ENCODE data around the gene KCNH8.
"Not testable (repeated sequence)": the region's sequence is repeated elsewhere in the genome, so short reads cannot be mapped to it uniquely, and the experiment has no call there.

KCNH8 gene

DNA sequence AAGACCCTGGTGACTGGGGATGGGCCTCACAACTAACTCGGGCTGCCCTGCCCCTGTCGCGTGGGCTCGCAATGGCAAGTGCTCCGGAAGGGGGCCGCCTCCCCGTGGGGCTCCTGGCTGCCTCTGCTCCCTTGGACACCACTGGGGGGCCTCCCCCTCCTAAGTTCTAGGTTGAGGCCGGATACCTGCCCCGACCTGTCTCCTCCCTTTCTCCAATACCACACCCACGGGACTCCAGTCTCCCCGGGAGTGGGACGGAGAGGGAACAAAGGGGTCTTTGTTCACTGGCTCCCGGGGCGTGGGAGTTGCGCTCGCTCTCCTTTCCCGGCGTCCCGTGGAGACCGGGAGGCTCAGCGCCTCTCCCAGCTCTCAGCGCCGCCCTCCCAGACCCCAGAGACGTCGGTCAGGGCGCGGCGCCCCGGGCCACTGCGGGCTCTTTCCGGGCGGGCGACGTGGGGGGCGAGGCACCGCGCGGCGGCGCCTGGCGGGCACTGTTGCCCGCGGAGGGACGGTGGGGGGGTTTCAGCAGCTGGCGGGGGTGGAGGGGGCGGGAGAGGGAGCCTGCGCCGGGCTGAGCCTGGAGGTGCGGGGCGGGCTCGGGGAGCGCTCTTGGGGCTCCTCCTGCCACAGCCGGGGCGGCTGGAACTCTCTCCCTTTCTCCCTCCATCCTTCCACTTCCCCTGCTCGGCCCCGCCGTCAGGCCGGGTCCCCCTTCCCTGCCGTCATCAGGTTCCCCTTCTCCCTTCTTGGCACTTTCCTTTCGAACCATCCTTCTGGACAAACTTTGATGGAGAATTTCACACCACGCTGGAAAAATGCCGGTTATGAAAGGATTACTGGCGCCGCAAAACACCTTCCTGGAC is at the start of gene KCNH8:
Gene KCNH8, plus strand, starts transcription at position 606 of the 863 bp plus-strand sequence. Its CDS starts 210 bp downstream, at position 816.
- DNase-seq (ENCODE audit: low spot score), result peak; percentile 85

- not testable (repeated sequence) for DNase-seq (ENCODE audit: low spot score)
These were observed 45.5 kb upstream of the KCNH8 start for GRCh38 chr3:19102654-19103290.

DNA sequence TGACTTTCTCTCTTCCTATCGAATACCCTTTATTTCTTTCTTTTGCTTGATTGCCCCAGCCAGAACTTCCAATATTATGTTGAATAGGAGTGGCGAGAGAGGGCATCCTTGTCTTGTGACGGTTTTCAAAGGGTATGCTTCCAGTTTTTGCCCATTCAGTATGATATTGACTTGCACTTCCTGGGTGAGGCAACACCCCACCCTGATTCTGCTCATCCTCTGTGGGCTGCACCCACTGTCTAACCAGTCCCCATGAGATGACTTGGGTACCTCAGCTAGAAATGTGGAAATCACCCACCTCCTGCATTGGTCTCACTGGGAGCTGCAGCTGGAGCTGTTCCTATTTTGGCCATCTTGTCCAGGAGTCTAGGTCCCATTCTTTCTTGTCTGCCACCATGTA is 44.8 kb upstream of the KCNH8 start:
- DNase-seq (ENCODE audit: low spot score), result no peak

- no peak for DNase-seq (ENCODE audit: low spot score)
These were observed 43.9 kb upstream of the KCNH8 start for GRCh38 chr3:19104459-19104858.

- DNase-seq (ENCODE audit: low spot score), result no peak
These were observed 42.5 kb upstream of the KCNH8 start for GRCh38 chr3:19105826-19106225.

- DNase-seq (ENCODE audit: low spot score), result no peak
These were observed 42.0 kb upstream of the KCNH8 start for GRCh38 chr3:19106307-19106706.

DNA sequence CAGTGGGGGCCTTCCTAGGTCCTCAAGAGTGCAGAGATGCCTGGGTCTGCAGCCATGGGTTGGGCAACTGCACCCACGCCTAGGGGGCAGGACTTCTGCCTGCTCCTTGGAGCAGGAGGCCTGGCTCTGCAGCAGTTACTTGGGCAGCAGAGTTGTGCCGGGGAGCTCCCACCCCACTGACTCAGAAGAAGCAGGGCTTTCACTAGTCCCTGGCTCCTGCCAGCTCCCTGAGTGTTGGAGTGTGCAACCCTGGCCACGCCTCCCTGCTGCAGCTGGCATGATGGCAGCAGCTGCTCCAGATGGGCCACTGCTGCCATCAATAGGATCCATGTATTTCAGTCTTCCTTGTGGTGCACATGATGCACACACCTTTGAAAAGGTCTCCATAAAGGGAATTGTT is 40.6 kb upstream of the KCNH8 start:
- peak; percentile 3 for DNase-seq (ENCODE audit: low spot score)

DNA sequence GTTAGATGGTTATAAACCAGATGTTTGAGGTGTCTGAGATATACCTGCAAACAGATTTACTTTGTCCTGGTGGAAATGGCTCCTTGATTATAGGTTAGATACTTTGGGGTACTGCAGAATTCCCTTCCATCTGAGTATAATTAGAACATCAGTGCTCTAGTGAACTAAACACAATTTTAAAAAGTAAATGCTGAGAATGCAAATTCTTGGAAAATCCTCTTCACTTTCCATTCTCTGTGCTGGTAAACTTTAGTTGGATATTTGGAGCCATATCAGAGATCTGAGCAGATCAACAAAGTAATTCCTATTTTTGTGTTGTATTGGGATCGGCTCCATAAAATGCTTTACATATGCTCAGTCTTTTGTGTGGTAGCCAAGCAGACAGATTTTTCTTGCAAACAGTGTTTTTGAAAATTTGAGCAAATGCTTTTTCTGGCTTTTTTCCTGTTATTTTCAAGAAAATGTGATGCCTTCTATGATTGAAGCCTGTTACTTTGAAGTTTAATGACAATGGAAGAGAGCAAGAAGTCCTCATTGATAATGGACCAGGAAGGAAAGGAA is 37.9 kb upstream of the KCNH8 start:
- no peak for DNase-seq (ENCODE audit: low spot score)

- no peak for DNase-seq (ENCODE audit: low spot score)
These were observed 33.8 kb upstream of the KCNH8 start for GRCh38 chr3:19114461-19114860.

GRCh38 chr3:19116239-19116638 is 32.1 kb upstream of the KCNH8 start:
- DNase-seq (ENCODE audit: low spot score), result no peak

DNA sequence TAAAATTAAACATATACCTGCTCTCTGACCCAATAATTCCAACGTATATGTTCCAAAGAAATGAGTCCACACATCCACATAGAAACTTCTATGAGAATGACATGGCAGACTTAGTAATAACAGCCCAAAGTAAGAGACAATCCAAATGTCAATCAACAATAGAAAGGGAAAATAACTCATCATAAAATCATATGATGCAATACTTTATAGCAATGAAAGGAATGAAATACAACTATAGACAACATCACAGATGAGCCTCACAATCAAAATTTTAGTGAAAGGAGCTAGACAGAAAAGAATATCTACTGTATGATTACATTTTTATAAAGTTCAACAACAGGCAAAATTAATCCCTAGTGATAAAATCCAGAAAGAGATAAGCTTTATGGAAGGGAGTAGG is 23.6 kb upstream of the KCNH8 start:
- DNase-seq (ENCODE audit: low spot score), result no peak

- DNase-seq (ENCODE audit: low spot score), result no peak
These were observed 8.4 kb upstream of the KCNH8 start for GRCh38 chr3:19139863-19140262.

- DNase-seq (ENCODE audit: low spot score), result peak; percentile 81
These were observed 1.3 kb upstream of the KCNH8 start for GRCh38 chr3:19146685-19147650.

DNA sequence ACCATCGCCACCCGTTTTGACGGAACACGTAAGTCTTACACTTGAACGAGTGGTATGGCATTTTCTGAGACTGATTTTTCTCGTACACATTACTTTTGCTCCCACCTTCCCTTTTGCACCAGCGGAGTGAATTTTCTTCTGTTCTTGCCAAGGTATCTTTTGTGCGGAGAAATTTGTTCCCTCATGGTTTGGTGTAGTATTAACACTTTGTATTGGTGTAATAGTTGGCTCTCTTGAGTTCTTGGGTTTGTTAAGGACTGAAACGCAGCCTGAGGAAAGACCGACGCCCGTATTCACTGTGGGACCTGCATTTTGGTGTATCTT is 420 bp downstream of the KCNH8 start:
- DNase-seq (ENCODE audit: low spot score), result no peak

- DNase-seq (ENCODE audit: low spot score), result peak; percentile 50
These were observed 1.1 kb downstream of the KCNH8 start for GRCh38 chr3:19149368-19149767.

DNA sequence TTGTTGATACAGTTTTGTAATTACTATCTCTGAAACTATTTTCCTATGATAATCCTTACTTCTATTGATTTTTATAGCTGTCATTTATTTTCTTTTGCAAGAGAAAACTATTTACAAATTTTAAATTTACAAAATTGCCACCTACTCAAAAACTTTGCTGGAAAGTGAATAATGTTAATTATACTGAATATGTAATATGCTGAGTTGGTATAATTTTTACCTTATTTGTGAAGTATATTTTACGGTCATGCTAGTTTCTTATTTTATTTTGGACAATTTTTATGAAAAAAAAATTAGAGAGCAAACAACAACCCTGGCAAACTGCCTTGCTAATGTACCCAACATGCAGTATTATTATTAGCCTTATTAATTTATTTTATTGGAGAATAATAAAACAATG is 2.9 kb downstream of the KCNH8 start:
- no peak for DNase-seq (ENCODE audit: low spot score)

- DNase-seq (ENCODE audit: low spot score), result no peak
These were observed 6.5 kb downstream of the KCNH8 start for GRCh38 chr3:19154693-19155250.

DNA sequence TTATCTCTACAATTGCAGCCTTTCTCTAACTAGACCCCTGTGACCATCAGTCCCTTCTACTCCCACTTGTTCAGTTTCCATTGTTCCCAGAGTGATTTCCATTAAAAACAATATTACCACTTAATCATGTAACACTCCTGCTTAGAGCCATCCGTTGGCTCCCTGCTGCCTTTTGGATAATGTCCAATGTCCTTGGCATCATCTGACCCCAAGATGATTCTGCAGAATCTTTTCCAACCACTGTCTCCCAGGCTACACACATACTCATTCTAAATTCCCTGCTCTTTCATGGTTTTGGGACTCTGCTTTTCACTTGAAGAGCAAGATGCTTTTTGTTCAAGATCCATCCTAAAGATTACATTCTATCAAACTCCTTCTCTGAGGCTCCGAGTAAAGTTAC is 7.1 kb downstream of the KCNH8 start:
- peak; percentile 74 for DNase-seq (ENCODE audit: low spot score)

- DNase-seq (ENCODE audit: low spot score), result no peak
These were observed 11.8 kb downstream of the KCNH8 start for GRCh38 chr3:19159966-19160635.

DNA sequence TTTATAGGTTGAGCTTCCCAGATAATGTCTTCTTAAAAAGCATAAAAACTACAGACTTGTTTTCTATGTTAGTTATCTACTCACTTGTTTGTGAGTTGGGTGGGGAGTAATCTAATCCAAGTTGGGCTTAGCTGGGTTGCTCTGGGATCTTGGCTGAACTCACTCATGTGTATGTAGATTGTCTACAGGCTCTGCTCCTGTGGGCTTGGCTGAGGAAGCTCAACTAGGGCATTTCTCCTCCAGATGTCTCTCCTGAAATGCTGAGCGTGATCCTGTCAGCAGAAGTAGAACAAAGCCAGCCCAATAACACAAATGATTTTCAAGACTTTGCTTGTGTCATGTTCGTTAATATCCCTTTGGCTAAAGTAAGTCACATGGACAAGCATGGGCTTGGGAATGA is 17.3 kb downstream of the KCNH8 start:
- no peak for DNase-seq (ENCODE audit: low spot score)

- DNase-seq (ENCODE audit: low spot score), result peak; percentile 32
These were observed 23.5 kb downstream of the KCNH8 start for GRCh38 chr3:19171794-19172193.

Data from putamen (tissue), 1 donor.